Stomach (tissue), 9 donors: ENCODE data around the gene NFATC2. TPM values are rescaled to one million over a fixed set of nuclear protein-coding genes. Genes with fewer than 3 reads are reported as not detected.
"Not testable (repeated sequence)": the region's sequence is repeated elsewhere in the genome, so short reads cannot be mapped to it uniquely, and the experiment has no call there.

Experiments
- DNase-seq, 2 donors: peaks; one replicate each; pipeline versions ENCODE4 v3.0.0 to v3.0.0-alpha.2; 2013 to 2019
- H3K27ac ChIP-seq, 5 donors: fragments of 200-600 bp in 4 of 5; sonication (generic) in 4 of 5; one replicate each; pipeline ENCODE4 v1.5.1; 2013 to 2019; ENCODE audit warnings: mild to moderate bottlenecking in 1 of 5, moderate library complexity in 1 of 5
- H3K27me3 ChIP-seq, 3 donors: fragments of 200-600 bp; sonication (generic); one replicate each; pipeline ENCODE4 v1.5.1; 2017 to 2019; ENCODE audit warnings: mixed run types in 1 of 3
- H3K36me3 ChIP-seq, 4 donors: fragments of 200-600 bp; sonication (generic); 1 replicate in 3 of 4; 2 replicates in 1 of 4; pipeline ENCODE4 v1.5.1; 2016 to 2019
- H3K4me1 ChIP-seq, 4 donors: fragments of 200-600 bp; sonication (generic); one replicate each; pipeline ENCODE4 v1.5.1; 2016 to 2019
- H3K4me3 ChIP-seq, 4 donors: fragments of 200-600 bp; sonication (generic) in 3 of 4; one replicate each; pipeline ENCODE4 v1.5.1; 2016 to 2019; ENCODE audit warnings: mild to moderate bottlenecking in 1 of 4
- H3K9me3 ChIP-seq, 4 donors: fragments of 200-600 bp; sonication (generic); one replicate each; pipeline ENCODE4 v1.5.1; 2016 to 2019
- EP300 ChIP-seq: sonication (generic); formaldehyde crosslinking; IDR thresholded peaks from one replicate; pipeline ENCODE4 v1.6.1; 2017; ENCODE audit warnings: antibody characterized with exemption
- POLR2A ChIP-seq, 4 donors: fragments of 450-650 bp; IDR thresholded peaks; one replicate each; pipeline ENCODE4 v1.6.1; 2016; ENCODE audit warnings: antibody characterized with exemption in 4 of 4, control low read depth in 2 of 4, mild to moderate bottlenecking in 1 of 4, moderate library complexity in 1 of 4
- POLR2AphosphoS5 ChIP-seq, 3 donors: sonication (generic); formaldehyde crosslinking; IDR thresholded peaks; one replicate each; pipeline ENCODE4 v1.6.1; 2016; ENCODE audit warnings: antibody characterized with exemption in 3 of 3
- WGBS, 5 donors: extraction: QIAGEN DNeasy Blood & Tissue Kit in 3 of 5; methylation state at CpG; one replicate each; pipeline versions ENCODE4 v1.1.5 to v1.1.7; 2013 to 2018; 5-methylcytosine and 5-hydroxymethylcytosine counted together
- intact Hi-C: fragments of 100-400 bp; cut with DNase I; formaldehyde crosslinking; loops from one replicate; pipeline ENCODE4 v1.15.1; 2023; ENCODE audit warnings: low total_unique reads
- polyA plus RNA-seq, 3 donors: library from polyadenylated mRNA; stranded (reverse); fragments of 200-250 nt; gene quantifications; one replicate each; pipeline ENCODE4 v1.2.3, GENCODE V29; 2013
- total RNA-seq, 5 donors: library from RNA; depleted of rRNA; stranded (reverse); fragments of >200 nt; gene quantifications; one replicate each; pipeline versions ENCODE4 v1.1.0 to v1.2.3, GENCODE V29; 2014 to 2016
- TF ChIP-seq, protein P1 (sequence below), 7 experiments: fragments of 450-650 bp in 4 of 7; fragments of 200-600 bp in 3 of 7; sonication (generic) in 3 of 7; IDR thresholded peaks; one replicate each; pipeline ENCODE4 v1.5.1; 2016 to 2019; ENCODE audit warnings: antibody characterized with exemption in 7 of 7, control low read depth in 2 of 7, mild to moderate bottlenecking in 1 of 7
- donor health status: healthy with polysubstance abuse.
- donor health status: Bipolar disorder and iron deficiency.
- donor health status: healthy.

The NFATC2 gene
- total and polyA plus RNA-seq, 8 donors, result 1.4 to 31.9 (median 8.6) TPM

DNA sequence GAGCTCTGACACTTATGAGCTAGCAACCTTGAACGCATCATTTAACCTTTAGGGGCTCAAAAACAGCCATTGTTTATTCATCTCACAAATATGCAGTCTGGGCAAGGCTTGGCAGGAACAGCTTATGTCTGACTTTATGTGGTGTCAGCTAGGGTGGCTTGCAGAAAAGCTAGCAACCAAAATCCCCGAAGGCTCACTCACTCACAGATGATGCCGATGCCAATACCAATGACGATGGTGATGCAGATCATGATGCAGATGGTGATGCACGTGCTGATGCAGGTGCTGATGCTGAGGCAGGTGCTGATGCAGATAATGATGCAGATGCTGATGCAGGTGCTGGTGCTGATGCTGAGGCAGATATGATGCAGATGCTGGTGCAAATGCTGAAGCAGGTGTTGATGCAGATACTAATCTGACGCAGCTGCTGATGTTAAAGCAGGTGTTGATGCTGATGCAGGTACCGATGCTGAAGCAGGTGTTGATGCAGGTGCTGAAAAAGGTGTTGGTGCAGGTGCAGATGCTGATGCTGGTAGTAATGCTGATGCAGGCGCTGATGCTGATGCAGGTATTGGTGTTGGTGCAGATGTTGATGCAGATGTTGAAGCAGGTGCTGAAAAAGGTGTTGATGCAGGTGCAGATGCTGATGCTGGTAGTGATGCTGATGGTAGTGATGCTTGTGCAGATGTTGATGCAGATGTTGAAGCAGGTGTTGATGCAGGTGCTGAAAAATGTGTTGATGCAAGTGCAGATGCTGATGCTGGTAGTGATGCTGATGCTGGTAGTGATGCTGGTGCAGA is 195.6 kb downstream of the NFATC2 start:
- intact Hi-C loops, result no loop called here
- no peak for DNase-seq
- Histone ChIP-seq H3K9me3 (peaks cover 0 to 7% (median 0%) of the 10 kb centered on the region in 4 donors), H3K4me3 (no peak overlapping the region), H3K36me3 (no peaks in the 10 kb centered on the region), H3K4me1 (no peaks in the 10 kb centered on the region), H3K27ac (no peak overlapping the region), H3K27me3 (no peaks in the 10 kb centered on the region)
- 78 to 85% (median 81%) methylated on average over 8 of the region's 8 CpGs for WGBS, 5 donors
- TF ChIP-seq POLR2A (IDR thresholded peaks at IDR 0.05) (no peak), POLR2AphosphoS5 (IDR thresholded peaks at IDR 0.05) (no peak), EP300 (no peak)
- TF ChIP-seq, protein P1, sequence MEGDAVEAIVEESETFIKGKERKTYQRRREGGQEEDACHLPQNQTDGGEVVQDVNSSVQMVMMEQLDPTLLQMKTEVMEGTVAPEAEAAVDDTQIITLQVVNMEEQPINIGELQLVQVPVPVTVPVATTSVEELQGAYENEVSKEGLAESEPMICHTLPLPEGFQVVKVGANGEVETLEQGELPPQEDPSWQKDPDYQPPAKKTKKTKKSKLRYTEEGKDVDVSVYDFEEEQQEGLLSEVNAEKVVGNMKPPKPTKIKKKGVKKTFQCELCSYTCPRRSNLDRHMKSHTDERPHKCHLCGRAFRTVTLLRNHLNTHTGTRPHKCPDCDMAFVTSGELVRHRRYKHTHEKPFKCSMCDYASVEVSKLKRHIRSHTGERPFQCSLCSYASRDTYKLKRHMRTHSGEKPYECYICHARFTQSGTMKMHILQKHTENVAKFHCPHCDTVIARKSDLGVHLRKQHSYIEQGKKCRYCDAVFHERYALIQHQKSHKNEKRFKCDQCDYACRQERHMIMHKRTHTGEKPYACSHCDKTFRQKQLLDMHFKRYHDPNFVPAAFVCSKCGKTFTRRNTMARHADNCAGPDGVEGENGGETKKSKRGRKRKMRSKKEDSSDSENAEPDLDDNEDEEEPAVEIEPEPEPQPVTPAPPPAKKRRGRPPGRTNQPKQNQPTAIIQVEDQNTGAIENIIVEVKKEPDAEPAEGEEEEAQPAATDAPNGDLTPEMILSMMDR (IDR thresholded peaks at IDR 0.05), result no peak

- WGBS, 5 donors, result 58 to 77% (median 67%) methylated on average over 7 to 8 of the region's 8 CpGs
- TF ChIP-seq EP300, result no peak
- TF ChIP-seq POLR2AphosphoS5 (IDR thresholded peaks at IDR 0.05), result no peak
- TF ChIP-seq, protein P1 (IDR thresholded peaks at IDR 0.05), result no peak
- TF ChIP-seq POLR2A (IDR thresholded peaks at IDR 0.05), result no peak
- no peaks in the 10 kb centered on the region for H3K36me3 ChIP-seq
- H3K4me1 ChIP-seq, result no peaks in the 10 kb centered on the region
- no peak for DNase-seq
- H3K27ac ChIP-seq, result no peak overlapping the region
- H3K4me3 ChIP-seq, result no peak overlapping the region
- H3K9me3 ChIP-seq, result peaks cover 0 to 7% (median 0%) of the 10 kb centered on the region in 4 donors
- intact Hi-C loops, result no loop called here
- no peaks in the 10 kb centered on the region for H3K27me3 ChIP-seq
Observed at GRCh38 chr20:51345601-51346101, 196.9 kb downstream of the NFATC2 start.

DNA sequence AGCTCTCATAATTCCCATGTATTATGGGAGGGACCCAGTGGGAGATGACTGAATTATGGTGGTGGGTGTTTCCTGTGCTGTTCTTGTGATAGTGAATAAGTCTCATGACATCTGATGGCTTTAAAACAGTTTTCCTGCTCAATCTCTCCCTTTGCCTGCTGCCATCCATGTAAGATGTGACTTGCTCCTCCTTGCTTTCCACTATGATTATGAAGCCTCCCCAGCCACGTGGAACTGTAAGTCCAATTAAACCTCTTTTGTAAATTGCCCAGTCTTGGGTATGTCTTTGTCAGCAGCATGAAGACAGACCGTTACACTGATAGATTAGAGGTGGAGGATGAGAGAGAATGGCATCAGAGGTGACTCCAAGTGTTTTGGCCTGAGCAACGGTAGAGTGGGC is 198.7 kb downstream of the NFATC2 start:
- H3K27me3 ChIP-seq, H3K27ac ChIP-seq, H3K4me3 ChIP-seq, intact Hi-C loops, H3K36me3 ChIP-seq, DNase-seq, H3K9me3 ChIP-seq, H3K4me1 ChIP-seq: not testable (repeated sequence)
- WGBS, 5 donors, result 51 to 62% (median 54%) methylated on average over 3 of the region's 3 CpGs

DNA sequence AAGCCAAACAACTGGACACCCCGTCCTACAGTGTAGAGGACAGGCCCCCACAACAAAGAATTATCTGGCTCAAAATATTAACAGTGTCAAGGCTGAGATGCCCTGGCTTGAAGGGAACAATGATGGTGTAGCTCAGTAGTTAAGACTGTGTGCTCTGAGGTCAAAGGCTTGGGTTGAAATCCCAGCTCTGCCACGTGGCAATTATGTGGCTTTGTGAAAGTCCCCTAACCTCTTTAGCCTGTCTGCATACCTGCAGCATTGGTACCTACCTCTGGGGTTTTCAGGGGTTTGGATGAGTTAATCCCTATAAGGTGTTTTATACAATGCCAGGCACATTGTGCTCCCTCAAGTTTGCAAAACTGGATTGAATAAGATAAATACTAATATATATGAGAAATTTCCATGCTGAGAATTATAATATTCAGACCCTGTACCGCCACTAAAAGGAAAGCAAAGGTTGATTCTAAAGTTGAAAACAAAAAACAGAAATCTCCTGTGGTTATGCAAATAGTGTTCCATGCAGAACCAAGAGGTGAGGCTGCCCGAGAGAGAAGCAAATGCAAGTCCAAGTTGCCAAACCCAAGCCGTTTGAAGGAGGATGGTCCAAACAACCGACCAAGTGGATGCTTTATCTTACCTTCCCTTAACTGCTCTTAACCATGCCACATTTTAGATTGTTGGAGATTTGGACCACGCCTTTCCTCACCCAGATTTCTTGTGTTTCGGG is 199.8 kb downstream of the NFATC2 start:
- TF ChIP-seq, protein P1 (IDR thresholded peaks at IDR 0.05), result no peak
- TF ChIP-seq POLR2A (IDR thresholded peaks at IDR 0.05) (no peak), POLR2AphosphoS5 (IDR thresholded peaks at IDR 0.05) (no peak)
- 69 to 78% (median 75%) methylated on average over 8 of the region's 8 CpGs for WGBS, 5 donors
- Histone ChIP-seq H3K4me1 (no peaks in the 10 kb centered on the region), H3K27ac (no peak overlapping the region), H3K9me3 (peaks cover 0 to 7% (median 0%) of the 10 kb centered on the region in 4 donors), H3K36me3 (no peaks in the 10 kb centered on the region), H3K27me3 (no peaks in the 10 kb centered on the region), H3K4me3 (no peak overlapping the region)
- no peak for DNase-seq
- intact Hi-C loops, result no loop called here
